Measurements from ENCODE around the gene FBXO34.

Gene FBXO34, protein sequence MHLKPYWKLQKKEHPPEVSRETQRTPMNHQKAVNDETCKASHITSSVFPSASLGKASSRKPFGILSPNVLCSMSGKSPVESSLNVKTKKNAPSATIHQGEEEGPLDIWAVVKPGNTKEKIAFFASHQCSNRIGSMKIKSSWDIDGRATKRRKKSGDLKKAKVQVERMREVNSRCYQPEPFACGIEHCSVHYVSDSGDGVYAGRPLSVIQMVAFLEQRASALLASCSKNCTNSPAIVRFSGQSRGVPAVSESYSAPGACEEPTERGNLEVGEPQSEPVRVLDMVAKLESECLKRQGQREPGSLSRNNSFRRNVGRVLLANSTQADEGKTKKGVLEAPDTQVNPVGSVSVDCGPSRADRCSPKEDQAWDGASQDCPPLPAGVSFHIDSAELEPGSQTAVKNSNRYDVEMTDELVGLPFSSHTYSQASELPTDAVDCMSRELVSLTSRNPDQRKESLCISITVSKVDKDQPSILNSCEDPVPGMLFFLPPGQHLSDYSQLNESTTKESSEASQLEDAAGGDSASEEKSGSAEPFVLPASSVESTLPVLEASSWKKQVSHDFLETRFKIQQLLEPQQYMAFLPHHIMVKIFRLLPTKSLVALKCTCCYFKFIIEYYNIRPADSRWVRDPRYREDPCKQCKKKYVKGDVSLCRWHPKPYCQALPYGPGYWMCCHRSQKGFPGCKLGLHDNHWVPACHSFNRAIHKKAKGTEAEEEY

DNA sequence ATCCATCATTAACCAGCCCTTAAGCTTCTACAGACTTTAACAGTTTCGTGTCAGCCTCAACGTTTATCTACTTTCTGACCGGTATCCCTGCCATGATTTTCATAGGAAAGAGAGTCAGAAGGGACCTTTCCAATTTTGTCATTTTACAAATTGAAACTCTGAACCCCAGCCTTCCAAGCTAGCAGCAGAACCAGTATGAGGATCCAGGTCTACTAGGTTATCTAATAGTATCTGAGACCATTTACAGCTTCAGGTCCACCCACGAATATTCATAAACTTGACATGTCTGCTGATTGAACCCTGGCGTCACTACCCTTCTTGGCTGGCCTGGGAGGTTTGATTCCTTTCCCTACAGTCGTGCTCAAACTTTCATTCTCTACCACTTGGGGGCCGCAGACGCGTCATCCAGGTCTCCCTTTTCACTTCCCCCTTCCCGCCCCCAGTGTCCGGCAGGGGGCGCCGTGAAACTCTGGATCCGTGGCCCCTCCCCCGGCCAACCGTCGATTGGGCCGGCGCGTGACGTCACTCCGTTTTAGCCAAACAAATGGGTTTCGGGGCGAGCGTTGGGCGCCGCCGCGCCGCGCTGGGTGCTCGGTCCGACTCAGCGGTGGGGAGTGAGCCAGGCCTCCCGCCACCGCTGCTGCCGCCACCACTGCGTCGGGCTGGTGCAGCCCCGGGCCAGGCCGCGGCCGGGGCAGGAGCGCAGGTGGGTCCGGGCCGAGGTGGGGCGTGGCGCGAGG, at the start of gene FBXO34:
FBXO34 (plus strand) TSS at position 590 of the 740 bp plus-strand sequence. CDS start 78,970 bp downstream, outside the sequence.
- peak; percentile 99 for DNase-seq

DNA sequence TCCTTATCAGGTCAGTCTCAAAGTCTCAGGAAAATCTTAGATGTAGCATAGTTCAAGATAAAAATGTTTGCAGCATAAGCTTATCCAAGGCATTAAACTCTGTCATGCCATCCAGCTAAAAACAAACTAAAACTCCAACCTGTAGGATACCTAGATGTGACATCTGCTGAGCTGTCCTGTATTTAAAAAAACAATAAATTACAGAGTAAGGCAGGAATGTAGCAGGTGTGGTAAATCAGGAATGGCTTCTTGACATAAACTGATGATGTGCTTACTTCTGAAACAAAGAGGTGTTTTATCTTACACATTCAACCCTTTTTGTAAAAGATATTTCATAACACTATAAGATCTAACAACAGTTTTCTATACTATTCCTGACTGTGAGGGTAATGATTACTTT, 49.3 kb upstream of the FBXO34 start:
- DNase-seq: no peak

DNA sequence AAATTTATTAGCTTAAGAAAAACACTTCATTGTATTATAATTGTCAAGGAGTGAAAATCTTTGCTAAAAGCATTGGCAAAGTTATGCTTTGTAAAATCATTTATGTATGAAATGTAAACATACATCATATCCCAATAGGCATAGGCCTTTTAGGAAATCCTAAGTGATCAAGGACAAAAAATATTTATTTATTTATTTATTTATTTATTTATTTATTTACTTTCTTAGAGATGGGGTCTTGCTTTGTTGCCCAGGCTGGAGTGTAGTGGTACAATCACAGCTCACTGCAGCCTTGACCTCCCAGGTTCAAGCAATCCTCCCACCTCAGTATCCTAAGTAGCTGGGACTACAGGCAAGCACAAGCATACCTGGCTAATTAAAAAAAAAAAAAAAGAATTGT, 47.9 kb upstream of the FBXO34 start:
- DNase-seq: no peak

DNA sequence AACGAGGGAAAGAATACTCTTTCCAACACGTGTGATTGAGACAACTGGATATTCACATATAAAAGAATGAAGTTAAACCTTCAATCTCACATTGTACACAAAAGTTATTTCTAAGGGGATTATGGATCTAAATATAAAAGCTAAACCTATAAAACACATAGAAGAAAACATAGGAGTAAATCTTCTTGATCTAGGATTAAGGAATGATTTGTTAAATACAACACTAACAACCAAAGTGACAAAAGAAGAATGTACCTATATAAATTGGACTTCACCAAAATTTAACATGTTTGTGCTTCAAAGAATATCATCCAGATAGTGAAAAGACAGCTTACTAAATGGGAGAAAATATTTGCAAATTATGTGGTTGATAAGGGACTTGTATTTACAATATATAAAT, 43.0 kb upstream of the FBXO34 start:
- DNase-seq: no peak

DNA sequence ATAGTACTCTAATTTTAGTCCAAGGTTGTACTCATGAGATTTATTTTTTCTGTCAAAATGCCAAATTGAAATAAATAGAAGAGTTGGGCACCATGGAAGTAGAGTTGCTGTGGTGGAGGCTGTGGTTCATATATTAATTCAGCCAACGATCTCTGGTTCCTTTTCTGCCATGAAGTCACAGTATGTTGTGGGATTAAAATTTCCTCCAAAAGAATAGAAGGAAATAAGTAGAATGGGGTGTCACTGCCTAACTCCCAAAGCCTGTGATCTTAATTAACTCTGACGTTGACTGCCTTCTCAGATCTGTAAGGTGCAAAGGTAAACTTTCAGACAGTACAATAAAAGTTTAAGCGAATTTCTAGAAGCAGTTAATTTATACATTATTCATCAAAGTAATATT, 37.6 kb upstream of the FBXO34 start:
- no peak for DNase-seq

DNA sequence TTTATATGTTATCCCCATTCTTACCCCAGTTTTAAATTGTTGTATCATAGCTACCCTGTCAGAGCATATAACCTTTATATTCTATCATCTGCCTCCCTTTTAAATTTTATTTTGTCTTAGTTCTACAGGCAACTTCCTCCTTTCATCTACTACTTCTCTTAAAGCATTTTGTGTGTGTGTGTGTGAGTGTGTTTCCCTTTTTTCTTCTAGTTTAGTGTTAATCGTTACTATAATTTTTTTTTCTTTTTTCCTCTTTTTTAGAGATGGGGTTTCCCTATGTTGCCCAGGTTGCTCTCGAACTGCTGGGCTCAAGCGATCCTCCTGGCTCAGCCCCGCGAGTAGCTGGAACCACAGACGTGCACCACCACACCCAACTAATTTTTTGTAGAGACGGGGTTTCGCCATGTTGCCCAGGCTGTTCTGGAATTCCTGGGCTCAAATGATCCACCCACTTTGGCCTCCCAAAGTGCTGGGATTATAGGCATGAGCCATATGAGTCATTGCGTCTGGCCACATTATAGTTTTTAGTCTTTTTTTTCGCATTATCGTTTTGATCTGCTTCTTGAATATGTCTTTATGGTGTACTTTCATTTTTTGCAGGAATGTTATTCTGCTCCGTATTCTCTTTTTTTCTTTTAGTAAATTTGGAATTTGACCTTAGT, 33.1 kb upstream of the FBXO34 start:
- no peak for DNase-seq

DNA sequence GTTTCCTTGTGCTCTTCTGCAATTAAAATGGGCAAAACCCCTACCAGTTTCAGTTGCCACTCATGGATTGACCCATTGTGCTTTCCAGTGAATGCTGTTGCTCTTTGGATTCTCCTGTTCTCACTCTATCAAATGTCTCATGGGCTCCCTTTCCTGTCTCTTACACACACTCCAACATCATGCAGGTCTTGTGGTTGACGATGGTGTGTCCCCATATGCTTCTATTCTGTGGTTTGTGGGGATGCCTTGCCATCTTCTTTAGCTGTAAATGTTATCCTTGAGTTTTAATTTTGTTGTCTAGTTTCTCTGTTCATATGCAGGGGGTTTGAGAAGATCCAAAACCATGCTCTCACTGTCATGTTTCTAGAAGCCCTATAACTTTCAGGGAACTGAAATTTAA, 31.9 kb upstream of the FBXO34 start:
- no peak for DNase-seq

DNA sequence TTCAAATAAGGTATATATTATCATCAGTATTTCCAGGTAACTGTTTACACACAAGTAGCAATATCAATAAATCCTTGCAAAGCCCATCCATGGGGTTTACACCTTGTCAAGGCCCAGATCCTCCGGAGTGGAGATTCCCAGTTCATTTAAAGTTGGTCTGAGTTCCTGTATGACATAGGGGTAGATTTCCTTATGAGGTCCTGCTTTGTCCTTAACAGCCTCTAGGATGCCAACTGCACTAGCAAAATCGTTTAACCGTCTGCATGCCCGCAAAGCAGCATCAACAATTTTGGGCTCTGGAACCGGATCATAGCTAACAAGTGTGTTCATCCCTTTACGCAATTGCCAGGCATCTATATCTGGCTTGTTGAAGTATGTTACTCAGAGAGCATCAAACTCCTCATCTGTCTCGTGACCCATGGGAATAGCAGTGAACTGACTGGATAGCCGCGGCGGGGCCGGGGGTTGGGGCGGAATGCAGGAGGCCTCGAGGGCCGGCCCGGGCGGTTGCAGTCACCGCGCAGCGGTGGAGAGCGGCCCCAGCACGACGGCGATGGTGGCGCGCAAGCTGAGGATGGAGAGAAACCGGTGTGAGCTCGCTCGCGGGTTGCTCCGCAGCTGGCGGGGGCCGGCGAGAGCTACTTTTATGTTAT, 30.6 kb upstream of the FBXO34 start:
- no peak for DNase-seq

DNA sequence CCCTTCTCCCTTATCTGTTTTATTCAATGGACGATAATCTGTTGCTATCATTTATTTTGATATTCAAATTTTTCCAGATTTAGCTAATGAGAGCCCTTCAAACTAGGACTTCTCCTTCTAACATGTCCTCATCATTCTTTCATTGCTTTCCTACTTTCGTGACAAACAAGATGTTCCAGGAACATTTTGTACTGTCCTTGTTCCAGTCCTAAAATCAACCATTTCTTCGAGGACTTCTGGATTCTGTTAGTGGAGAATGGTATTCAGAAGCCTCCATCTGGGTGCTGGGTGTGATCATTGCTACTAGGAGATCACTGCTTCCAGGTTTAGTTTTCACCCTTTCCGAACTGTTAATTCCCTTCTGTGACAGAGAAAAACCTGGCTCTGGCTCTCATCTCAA, 29.5 kb upstream of the FBXO34 start:
- DNase-seq: no peak

DNA sequence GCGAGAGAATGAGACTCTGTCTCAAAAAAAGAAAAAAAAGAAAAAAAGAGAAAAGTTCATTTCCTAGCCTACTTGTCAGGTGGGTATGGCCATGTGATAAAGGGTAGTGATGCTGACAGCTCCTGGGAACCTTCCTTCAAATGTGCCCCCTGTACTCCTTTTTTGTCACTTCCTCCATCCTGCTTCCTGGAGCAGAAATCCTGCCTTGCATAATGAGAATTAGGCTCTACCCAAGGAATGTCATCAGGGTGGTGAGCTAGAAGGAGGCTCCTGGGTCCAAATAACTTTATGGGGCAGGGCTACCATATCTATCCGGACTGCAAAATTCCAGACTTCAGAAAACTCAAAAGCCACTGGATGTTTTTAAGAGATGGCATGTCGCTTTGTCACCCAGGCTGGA, 27.8 kb upstream of the FBXO34 start:
- no peak for DNase-seq

DNA sequence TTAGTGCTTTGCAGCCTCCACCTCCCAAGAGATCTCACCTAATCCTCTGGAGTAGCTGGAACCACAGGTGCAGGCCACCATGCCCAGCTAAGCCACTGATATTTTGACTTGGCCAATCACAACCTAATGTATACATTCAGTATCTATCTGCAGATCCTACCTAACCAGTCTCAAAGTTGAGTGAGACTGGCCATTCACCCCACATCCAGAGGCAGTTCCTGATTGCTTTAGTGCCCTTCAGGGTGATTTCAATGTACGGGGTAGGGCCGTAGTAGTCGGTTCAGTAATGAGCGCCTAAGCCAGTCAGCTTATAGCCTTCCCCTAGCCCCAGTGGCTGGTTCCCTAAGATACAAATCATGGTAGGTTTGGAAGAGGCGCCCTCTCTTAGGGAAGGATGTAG, 27.4 kb upstream of the FBXO34 start:
- no peak for DNase-seq

DNA sequence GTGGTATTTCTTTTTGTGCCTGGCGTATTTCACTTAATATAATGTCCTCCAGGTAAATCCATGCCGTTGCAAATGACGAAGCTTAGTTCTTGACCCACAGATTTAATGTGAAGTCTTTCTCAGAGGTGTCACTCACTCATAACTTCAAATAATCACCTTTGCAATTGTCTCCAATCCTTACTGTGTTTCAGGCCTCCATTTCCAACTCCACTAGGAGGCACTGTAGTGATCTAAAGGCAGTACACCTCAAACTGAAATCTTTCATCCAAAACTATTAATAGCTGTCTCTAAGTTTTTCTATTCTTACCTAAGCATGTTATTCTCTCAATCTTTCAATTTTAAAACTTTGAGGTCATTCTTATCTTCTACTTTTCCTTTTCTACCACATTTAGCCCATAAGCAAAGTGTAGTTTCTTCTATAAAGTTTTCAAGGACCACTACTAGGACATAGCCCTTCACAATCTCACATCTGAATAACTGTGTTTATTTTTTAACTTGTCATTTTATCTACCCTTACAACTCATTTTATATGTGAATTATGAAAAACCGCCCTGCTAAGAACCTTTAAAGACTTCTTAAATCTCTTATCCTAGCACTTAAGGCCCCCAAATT, 25.5 kb upstream of the FBXO34 start:
- DNase-seq: peak; percentile 25

DNA sequence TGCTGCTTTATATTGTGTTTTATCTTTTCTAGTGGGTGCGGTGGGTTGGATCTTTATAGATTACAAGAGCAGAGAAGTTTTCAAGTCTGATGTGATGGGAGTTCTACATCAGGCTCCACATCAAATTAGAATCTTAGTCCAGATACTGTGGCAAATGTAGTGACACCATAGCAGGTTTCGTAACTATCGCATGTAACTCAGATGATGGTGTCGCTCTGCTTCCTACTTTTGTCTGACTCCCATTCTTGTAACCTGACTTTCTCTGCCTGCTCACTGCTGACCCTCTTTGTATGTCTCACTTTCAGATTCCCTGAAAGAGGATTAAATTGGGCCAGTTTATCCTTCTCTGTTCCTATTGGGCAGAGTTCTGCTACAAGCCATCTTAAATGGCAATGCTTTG, 22.8 kb upstream of the FBXO34 start:
- DNase-seq: no peak

DNA sequence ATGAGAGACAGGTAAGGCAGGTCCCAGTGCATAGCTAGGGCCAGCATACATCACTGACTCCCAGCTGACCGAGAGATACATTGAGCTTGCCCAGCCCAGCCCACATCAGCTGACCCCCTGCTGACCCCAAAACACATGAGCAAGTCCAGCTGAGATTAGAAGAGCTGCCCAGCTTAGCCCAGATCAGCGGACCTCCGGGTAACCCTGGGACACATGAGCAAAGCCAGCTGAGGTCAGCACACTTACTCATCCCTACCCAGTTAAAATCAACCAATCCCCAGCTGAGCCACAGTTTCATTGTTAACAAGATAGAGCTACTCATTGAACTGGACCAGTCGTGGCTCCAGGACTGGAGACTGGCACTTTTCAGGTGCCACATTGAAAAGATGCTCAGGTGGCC, 21.8 kb upstream of the FBXO34 start:
- DNase-seq: no peak

DNA sequence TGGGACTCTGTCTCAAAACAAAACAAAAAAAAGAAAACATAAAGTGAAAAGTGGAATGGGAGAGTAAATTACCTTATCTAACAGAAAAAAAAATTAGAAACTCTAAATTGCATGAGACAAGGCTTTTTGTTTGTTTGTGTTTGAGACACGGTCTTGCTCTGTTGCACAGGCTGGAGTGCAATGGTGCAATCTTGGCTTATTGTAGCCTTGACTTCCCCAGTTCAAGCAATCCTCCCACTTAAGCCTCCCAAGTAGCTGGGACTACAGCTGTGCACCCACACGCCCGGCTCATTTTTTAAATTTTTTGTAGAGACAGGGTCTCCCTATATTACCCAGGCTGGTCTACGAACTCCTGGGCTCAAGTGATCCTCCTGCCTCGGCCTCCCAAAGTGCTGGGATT, 17.9 kb upstream of the FBXO34 start:
- no peak for DNase-seq

DNA sequence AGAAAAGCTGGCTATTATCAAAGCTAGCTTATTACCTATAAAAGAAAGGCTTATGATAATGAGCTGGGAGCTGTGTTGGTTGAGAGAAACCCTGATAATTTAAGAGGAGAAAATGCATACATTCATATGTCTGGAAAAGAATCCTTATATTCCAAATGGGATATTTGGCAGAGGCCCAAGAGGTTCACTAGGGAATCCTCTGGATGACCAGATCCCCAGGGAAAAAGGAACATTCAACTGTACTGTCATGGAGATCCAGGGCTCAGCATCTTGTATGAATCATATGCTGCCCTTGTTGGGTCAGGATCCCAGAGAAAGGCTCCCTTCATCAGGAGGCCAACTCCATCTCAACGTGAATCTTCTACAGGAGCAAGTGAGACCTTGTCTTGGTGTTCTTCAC, 16.6 kb upstream of the FBXO34 start:
- DNase-seq: no peak

DNA sequence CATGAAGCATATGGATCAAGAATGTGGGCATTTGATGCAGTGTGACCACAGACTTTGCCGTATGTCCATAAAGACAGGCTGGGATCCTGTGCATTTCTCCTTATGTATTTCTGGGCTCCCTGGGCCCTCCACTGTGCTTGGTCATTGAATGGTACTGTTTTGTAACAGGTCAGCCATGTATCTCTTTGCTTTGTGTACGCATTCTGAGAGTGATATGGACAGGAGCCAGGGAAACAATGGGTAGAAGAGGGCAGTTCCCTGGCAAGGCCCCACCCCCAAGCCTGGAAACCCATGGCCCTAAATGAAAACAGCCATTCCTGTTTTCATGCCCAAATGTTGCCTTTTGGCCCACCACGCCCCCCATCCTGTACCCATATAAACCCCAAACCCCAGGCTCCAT, 15.2 kb upstream of the FBXO34 start:
- DNase-seq: no peak

DNA sequence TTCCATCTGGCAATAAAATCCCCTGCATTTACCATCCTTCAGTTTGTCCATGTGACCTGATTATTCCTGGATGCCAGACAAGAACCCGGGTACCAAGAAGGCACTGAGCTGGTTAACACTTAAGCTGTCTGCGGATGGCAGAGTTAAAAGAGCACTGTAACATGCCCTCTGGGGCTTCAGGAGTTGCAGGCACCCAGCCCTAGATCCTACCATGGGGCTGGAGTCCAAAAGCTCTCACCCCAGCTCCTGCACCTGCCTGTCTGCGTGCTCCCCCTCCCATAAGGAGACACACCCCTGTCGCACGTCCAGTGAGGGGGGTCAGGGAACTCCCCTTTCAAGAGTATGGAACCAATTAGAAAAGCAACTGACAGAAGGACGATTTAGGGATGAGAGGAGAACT, 14.6 kb upstream of the FBXO34 start:
- no peak for DNase-seq

DNA sequence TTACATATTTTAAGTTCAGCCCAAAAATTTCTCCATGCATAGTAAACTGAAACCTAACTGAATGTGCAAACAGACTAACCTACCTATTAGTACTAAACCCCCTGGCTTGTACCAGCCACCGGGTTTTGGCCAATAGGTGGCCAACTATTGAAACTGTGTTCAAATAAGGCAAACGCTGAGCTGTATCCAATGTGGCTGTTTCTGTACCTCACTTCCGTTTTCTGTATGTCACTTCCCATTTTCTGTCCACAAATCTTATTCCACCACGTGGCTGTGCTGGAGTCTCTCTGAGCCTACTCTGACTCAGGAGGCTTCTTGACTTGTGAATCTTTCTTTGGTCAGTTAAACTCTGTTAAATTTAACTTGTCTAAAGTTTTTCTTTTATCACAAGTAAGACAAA, 6.0 kb upstream of the FBXO34 start:
- DNase-seq: peak; percentile 2

DNA sequence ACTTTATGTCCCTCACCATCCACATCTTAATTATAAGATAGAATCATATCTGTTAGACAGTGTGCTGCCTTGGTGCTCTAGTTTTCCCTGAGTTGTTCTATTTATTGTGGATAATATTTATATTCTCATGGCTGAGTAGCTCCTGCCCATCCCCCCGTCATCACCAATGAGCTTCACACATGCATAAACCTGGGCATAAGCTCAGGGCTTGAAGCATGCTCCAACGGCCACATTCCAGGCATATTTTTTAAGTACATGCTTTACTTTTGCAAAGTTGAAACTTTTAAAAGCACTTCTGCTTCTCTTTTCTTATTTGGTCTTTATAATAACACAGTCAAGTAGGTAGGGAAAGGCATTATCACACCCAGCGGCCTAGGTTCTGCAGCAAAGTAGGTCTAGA, 3.4 kb upstream of the FBXO34 start:
- no peak for DNase-seq

DNA sequence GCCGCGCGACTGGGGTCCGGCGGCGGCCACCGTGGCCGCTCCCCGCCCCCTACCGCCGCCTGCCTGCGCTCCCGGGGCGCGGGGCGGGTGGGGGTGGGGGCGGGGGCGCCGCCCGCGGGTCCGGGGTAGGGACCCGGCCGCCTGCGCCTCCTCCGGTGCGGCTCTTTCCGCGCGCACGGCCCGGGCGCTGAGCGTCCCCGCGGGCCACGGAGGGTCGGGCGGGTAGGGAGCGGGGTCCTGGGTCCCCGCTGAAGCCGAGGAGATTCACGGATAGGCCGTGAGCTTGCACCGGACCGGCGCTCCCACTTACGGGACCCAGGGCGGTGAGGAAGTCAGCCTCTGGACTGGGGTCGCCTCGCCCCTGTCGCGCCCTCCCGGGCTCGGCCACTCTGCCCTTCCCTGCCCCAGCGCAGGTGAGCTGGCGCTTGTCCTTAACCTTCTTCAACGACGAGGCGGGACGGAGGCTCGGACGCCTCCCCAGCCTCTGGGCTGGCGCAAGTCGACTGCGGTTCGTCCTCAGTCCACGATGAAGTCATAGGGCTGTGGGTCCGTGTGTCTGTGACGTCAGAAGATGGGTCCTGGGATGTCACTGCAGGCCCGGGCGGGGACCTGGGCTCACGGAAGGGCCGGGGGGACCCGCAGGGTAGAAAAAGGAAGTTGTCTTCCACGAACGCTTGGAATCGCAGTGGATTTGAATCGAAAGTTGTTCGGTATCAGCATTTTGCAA, 514 bp downstream of the FBXO34 start:
- peak; percentile 68 for DNase-seq

DNA sequence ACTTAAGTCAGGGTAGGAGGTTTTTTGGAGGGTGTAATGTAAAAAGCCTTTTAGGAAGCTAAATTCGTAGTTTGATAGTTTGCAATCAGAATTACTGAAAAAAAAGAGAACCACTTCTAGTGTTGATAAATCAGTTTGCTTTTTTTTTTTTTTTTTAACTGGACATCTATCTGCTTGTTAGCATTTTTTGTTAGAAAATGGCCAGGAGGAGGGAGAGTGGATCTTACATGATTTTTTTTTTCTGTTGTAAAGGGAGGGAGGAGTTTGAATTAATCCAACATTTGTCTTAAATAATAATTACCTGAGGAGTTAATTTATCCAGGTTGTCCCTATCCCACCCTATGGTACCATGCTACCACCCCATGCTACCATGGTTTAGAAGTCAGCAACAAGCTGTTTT, 1.2 kb downstream of the FBXO34 start:
- DNase-seq: no peak
